Naive thymus-derived CD4-positive, alpha-beta T cell (primary cell): ENCODE measurements around the gene SLC40A1. TPM values are rescaled to one million over a fixed set of nuclear protein-coding genes. Genes with fewer than 3 reads are reported as not detected.

Experiments
- ATAC-seq: fragments of 150-1000 bp; cut with Tn5 transposase; 2 replicates; pipeline ENCODE4 v1.10.0; 2021; ENCODE audit warnings: mild to moderate bottlenecking, moderate library complexity
- CTCF ChIA-PET: fragments of 350-600 bp; sonication (Branson Sonifier 250); formaldehyde crosslinking; loops from one replicate; lab custom pipeline; 2021; ENCODE audit warnings: antibody characterized with exemption; lab: Charles Lee
- POLR2A ChIA-PET: fragments of 350-600 bp; sonication (Branson Sonifier 250); formaldehyde crosslinking; loops from one replicate; lab custom pipeline; 2021; ENCODE audit warnings: antibody characterized with exemption, inconsistent platforms; lab: Charles Lee
- DNase-seq, 9 donors: peaks; one replicate each; pipeline versions ENCODE4 v3.0.0 to v3.0.0-alpha.2; 2020 to 2022; ENCODE audit warnings: mixed read lengths in 1 of 9
- H3K27ac ChIP-seq: one replicate; pipeline ENCODE4 v1.7.0; 2013; ENCODE audit warnings: mild to moderate bottlenecking, low read depth, low read length, moderate library complexity
- H3K27me3 ChIP-seq, 2 donors: one replicate each; pipeline ENCODE4 v1.7.0; 2013; ENCODE audit warnings: low read length in 2 of 2, mild to moderate bottlenecking in 2 of 2, moderate library complexity in 2 of 2; ENCODE audit not compliant: control insufficient read depth in 2 of 2, insufficient read depth in 2 of 2
- H3K36me3 ChIP-seq, 3 experiments: 1 replicate in 2 of 3; 2 replicates in 1 of 3; pipeline ENCODE4 v1.7.0; 2013; ENCODE audit warnings: low read length in 3 of 3, mild to moderate bottlenecking in 3 of 3, moderate library complexity in 1 of 3; ENCODE audit not compliant: insufficient read depth in 3 of 3, control insufficient read depth in 2 of 3
- H3K4me1 ChIP-seq, 2 donors: one replicate each; pipeline ENCODE4 v1.7.0; 2013; ENCODE audit warnings: low read length in 2 of 2, mild to moderate bottlenecking in 2 of 2, moderate library complexity in 1 of 2; ENCODE audit not compliant: control insufficient read depth in 2 of 2, insufficient read depth in 2 of 2
- H3K4me3 ChIP-seq: 2 replicates; pipeline ENCODE4 v1.7.0; 2013; ENCODE audit warnings: mild to moderate bottlenecking, low read length
- H3K9me3 ChIP-seq, 3 experiments: 1 replicate in 2 of 3; 2 replicates in 1 of 3; pipeline ENCODE4 v1.7.0; 2013; ENCODE audit warnings: low read length in 3 of 3; ENCODE audit not compliant: control insufficient read depth in 2 of 3
- H3K27ac Mint-ChIP-seq, 9 donors: one replicate each; pipeline ENCODE4 v1.8.0; 2020 to 2022; ENCODE audit warnings: mixed read lengths in 9 of 9, mild to moderate bottlenecking in 8 of 9, moderate library complexity in 5 of 9, inconsistent platforms in 2 of 9
- H3K27me3 Mint-ChIP-seq, 5 donors: one replicate each; pipeline ENCODE4 v1.8.0; 2021 to 2022; ENCODE audit warnings: mixed read lengths in 5 of 5, mild to moderate bottlenecking in 1 of 5
- H3K36me3 Mint-ChIP-seq, 5 donors: one replicate each; pipeline ENCODE4 v1.8.0; 2020 to 2022; ENCODE audit warnings: mixed read lengths in 5 of 5, mild to moderate bottlenecking in 3 of 5, inconsistent platforms in 1 of 5
- H3K4me1 Mint-ChIP-seq, 7 donors: one replicate each; pipeline ENCODE4 v1.8.0; 2020 to 2022; ENCODE audit warnings: mixed read lengths in 7 of 7, mild to moderate bottlenecking in 3 of 7, inconsistent platforms in 1 of 7
- H3K4me3 Mint-ChIP-seq, 10 donors: one replicate each; pipeline ENCODE4 v1.8.0; 2020 to 2022; ENCODE audit warnings: mild to moderate bottlenecking in 10 of 10, mixed read lengths in 10 of 10, moderate library complexity in 6 of 10, inconsistent platforms in 2 of 10
- H3K9me3 Mint-ChIP-seq, 11 donors: one replicate each; pipeline ENCODE4 v1.8.0; 2020 to 2022; ENCODE audit warnings: mixed read lengths in 11 of 11, mild to moderate bottlenecking in 4 of 11, inconsistent platforms in 1 of 11, moderate library complexity in 1 of 11
- intact Hi-C, 2 donors: fragments of 100-400 bp; cut with micrococcal nuclease; formaldehyde crosslinking; loops; one replicate each; pipeline ENCODE4 v1.15.1; 2023
- polyA plus RNA-seq, 2 donors: library from polyadenylated mRNA; unstranded; fragments of 300-500 nt; fragmentation: Illumina TruSeq; gene quantifications; one replicate each; pipeline ENCODE4 v1.2.3, GENCODE V29; 2021
- total RNA-seq, 6 experiments: library from RNA in 5 of 6; stranded (reverse) in 5 of 6; gene quantifications; 1 replicate in 5 of 6; 2 replicates in 1 of 6; pipeline ENCODE4 v1.2.3 and lab custom pipeline; 2021 to 2026

The SLC40A1 gene
- total and polyA plus RNA-seq, 7 experiments from 2014 or later, result 4.2 to 117 (median 36.1) TPM

GRCh38 chr2:189592353-189592984, 11.9 kb upstream of the SLC40A1 start:
- ChIA-PET CTCF (interaction anchor here (1.4 kb wide), 1 partner anchor 67 kb away, joined by 3 read pairs; no protein-coding TSS in a partner anchor), POLR2A (interaction anchor here (1.3 to 3.2 kb wide), 3 partner anchors 8 to 170 kb away, joined by 4 to 34 read pairs (median 5); partner anchors contain the start of genes OSGEPL1 and SLC40A1)
- H3K4me1 ChIP-seq, result peaks cover 5 to 29% of the 10 kb centered on the region in 2 donors
- H3K27ac ChIP-seq, result peak overlapping the region; percentile 15
- ATAC-seq (peak; percentile 46), DNase-seq (peak in 3 of 9 donors; percentile 4 to 13 (median 5))
- Mint-ChIP-seq H3K27me3 (peaks cover 0 to 3% (median 0%) of the 10 kb centered on the region in 5 donors), H3K4me3 (peak overlapping the region in 9 of 10 donors; percentile 18 to 75 (median 61)), H3K9me3 (no peaks in the 10 kb centered on the region), H3K4me1 (peaks cover 13 to 55% (median 37%) of the 10 kb centered on the region in 7 donors), H3K27ac (peak overlapping the region in 8 of 9 donors; percentile 11 to 85 (median 72)), H3K36me3 (no peaks in the 10 kb centered on the region)
- intact Hi-C loops, result loop anchor here in 1 of 2 donors (1.0 kb wide), 1 partner anchor 12 kb away; the partner anchor contains the start of gene SLC40A1
- H3K9me3 ChIP-seq, result no peaks in the 10 kb centered on the region
- no peaks in the 10 kb centered on the region for H3K36me3 ChIP-seq
- H3K4me3 ChIP-seq, result no peak overlapping the region
- no peaks in the 10 kb centered on the region for H3K27me3 ChIP-seq

DNA sequence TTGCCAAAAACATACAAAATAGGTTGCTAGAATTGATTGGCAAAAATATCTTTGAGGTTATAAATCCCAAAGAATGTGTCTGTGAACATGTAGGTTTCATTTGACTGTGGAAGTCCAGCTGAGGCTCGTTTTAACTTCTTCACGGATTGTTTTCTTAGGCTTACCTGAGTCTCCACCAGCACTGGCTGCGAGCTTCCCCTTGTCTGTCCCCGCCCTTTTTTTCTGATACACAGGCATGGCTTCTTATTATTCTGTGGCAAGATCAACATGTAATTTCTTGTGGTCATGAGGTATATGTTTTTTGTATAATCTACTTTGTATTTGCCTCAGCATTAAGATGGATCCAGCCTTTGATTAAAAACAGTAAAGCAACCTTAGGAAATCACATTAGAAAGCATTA, 7.2 kb upstream of the SLC40A1 start:
- ATAC-seq (no peak), DNase-seq (no peak)
- intact Hi-C loops, result loop anchor here in 1 of 2 donors (10.0 kb wide), 1 partner anchor 1297 kb away; the partner anchor contains the start of gene GLS
- peaks cover 0 to 14% of the 10 kb centered on the region in 2 donors for H3K4me1 ChIP-seq
- no peak overlapping the region for H3K4me3 ChIP-seq
- ChIA-PET CTCF (no interaction called here), POLR2A (interaction anchor here (1.7 kb wide), 1 partner anchor 175 kb away, joined by 4 read pairs; the partner anchor contains the start of gene OSGEPL1)
- H3K27ac ChIP-seq, result no peak overlapping the region
- H3K36me3 ChIP-seq, result no peaks in the 10 kb centered on the region
- H3K36me3 Mint-ChIP-seq, result no peaks in the 10 kb centered on the region
- no peaks in the 10 kb centered on the region for H3K9me3 ChIP-seq
- peaks cover 0 to 21% (median 0%) of the 10 kb centered on the region in 5 donors for H3K27me3 Mint-ChIP-seq
- peaks cover 9 to 29% (median 24%) of the 10 kb centered on the region in 7 donors for H3K4me1 Mint-ChIP-seq
- H3K27me3 ChIP-seq, result no peaks in the 10 kb centered on the region
- no peak overlapping the region for H3K4me3 Mint-ChIP-seq
- H3K27ac Mint-ChIP-seq, result no peak overlapping the region
- H3K9me3 Mint-ChIP-seq, result no peaks in the 10 kb centered on the region

GRCh38 chr2:189585226-189585756, 4.7 kb upstream of the SLC40A1 start:
- ChIA-PET POLR2A (interaction anchor here (0.6 to 0.7 kb wide), 2 partner anchors 24 to 1103 kb away, joined by 3 read pairs; no protein-coding TSS in a partner anchor), CTCF (no interaction called here)
- Mint-ChIP-seq H3K4me1 (peaks cover 8 to 22% (median 16%) of the 10 kb centered on the region in 7 donors), H3K27me3 (peaks cover 0 to 36% (median 0%) of the 10 kb centered on the region in 5 donors), H3K4me3 (no peak overlapping the region), H3K36me3 (peaks cover 0 to under 1% (median 0%) of the 10 kb centered on the region in 5 donors), H3K9me3 (no peaks in the 10 kb centered on the region), H3K27ac (no peak overlapping the region)
- intact Hi-C loops, result loop anchor here in 1 of 2 donors (10.0 kb wide), 1 partner anchor 1300 kb away; the partner anchor contains the start of gene GLS
- H3K4me1 ChIP-seq, result peaks cover 0 to 8% of the 10 kb centered on the region in 2 donors
- H3K9me3 ChIP-seq, result no peaks in the 10 kb centered on the region
- DNase-seq (no peak), ATAC-seq (no peak)
- no peaks in the 10 kb centered on the region for H3K36me3 ChIP-seq
- H3K27ac ChIP-seq, result no peak overlapping the region
- H3K4me3 ChIP-seq, result no peak overlapping the region
- H3K27me3 ChIP-seq, result peaks cover 0 to 5% of the 10 kb centered on the region in 2 donors

GRCh38 chr2:189584686-189585085, 4.1 kb upstream of the SLC40A1 start:
- ChIA-PET CTCF (no interaction called here), POLR2A (interaction anchor here (0.6 to 0.7 kb wide), 3 partner anchors 29 to 1103 kb away, joined by 3 read pairs; no protein-coding TSS in a partner anchor)
- no peak overlapping the region for H3K27ac Mint-ChIP-seq
- H3K27me3 Mint-ChIP-seq, result peaks cover 0 to 39% (median 0%) of the 10 kb centered on the region in 5 donors
- DNase-seq (no peak), ATAC-seq (no peak)
- H3K4me1 ChIP-seq, result peaks cover 0 to 8% of the 10 kb centered on the region in 2 donors
- H3K4me1 Mint-ChIP-seq, result peaks cover 14 to 24% (median 18%) of the 10 kb centered on the region in 7 donors
- no peak overlapping the region for H3K4me3 Mint-ChIP-seq
- H3K36me3 ChIP-seq, result no peaks in the 10 kb centered on the region
- intact Hi-C loops, result loop anchor here in 1 of 2 donors (5.0 to 10.0 kb wide), 2 partner anchors 282 to 1300 kb away; partner anchors contain the start of gene GLS
- no peaks in the 10 kb centered on the region for H3K9me3 ChIP-seq
- no peaks in the 10 kb centered on the region for H3K9me3 Mint-ChIP-seq
- H3K4me3 ChIP-seq, result no peak overlapping the region
- H3K27me3 ChIP-seq, result peaks cover 0 to 5% of the 10 kb centered on the region in 2 donors
- no peak overlapping the region for H3K27ac ChIP-seq
- H3K36me3 Mint-ChIP-seq, result peaks cover 0 to 4% (median 0%) of the 10 kb centered on the region in 5 donors

DNA sequence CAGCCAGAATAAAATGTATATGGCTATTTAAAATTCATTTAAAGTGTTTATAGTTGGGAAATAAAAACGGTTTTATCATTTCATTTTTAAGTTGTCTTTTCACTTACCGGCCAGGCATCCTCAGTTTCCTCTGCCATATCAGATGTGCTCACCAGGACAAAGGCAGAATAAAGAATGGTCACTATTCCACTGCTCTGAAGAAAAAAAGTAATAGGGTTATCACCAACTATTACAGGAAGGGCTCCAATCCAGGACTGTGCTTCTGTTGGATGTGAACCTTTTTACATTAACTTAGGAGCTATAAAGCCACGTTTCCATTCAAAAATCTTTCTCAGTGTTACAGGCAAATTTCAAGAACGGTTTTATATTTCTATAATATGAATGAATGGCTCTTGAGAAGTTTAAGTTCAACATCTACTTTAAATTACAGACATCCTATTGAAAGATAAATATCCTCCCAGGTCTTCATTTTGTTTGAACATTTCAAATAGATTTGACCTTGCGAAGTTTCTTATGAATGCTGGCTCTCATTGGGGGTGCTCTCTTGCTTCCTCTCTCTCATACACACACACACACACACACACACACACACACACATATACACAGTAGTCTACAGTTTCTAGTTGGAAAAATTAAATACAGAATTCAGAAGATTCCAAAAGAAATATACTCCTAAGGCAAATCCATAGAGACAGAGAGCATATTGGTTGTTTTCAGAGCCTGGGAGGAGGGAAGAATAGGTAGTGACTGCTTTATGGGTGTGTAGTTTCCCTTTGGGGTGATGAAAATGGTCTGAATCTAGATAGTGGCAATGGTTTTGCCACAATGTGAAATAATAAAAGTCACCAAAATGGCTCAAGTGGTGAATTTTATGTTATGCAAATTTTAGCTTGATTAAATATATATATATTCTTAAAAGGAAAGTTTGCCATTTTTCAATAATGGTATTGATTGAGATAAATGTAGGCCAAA, 2.9 kb upstream of the SLC40A1 start:
- Histone ChIP-seq H3K27me3 (peaks cover 0 to 5% of the 10 kb centered on the region in 2 donors), H3K36me3 (no peaks in the 10 kb centered on the region), H3K9me3 (no peaks in the 10 kb centered on the region), H3K4me3 (no peak overlapping the region), H3K27ac (no peak overlapping the region), H3K4me1 (peaks cover 0 to 8% of the 10 kb centered on the region in 2 donors)
- no peaks in the 10 kb centered on the region for H3K9me3 Mint-ChIP-seq
- peak overlapping the region in 1 of 10 donors; percentile 30 for H3K4me3 Mint-ChIP-seq
- peak overlapping the region in 1 of 9 donors; percentile 98 for H3K27ac Mint-ChIP-seq
- no peak for ATAC-seq
- POLR2A ChIA-PET, result no interaction called here
- peaks cover 0 to 48% (median 0%) of the 10 kb centered on the region in 5 donors for H3K27me3 Mint-ChIP-seq
- CTCF ChIA-PET, result interaction anchor here (0.7 kb wide), 1 partner anchor 158 kb away, joined by 3 read pairs; no protein-coding TSS in a partner anchor
- H3K4me1 Mint-ChIP-seq, result peaks cover 23 to 36% (median 30%) of the 10 kb centered on the region in 7 donors
- intact Hi-C loops, result loop anchor here in 1 of 2 donors (5.0 to 10.0 kb wide), 2 partner anchors 281 to 1301 kb away; partner anchors contain the start of gene GLS
- peaks cover 0 to 7% (median 0%) of the 10 kb centered on the region in 5 donors for H3K36me3 Mint-ChIP-seq
- no peak for DNase-seq
